Measurements from ENCODE around the gene ZDHHC11B.
"Not testable (repeated sequence)": the region's sequence is repeated elsewhere in the genome, so short reads cannot be mapped to it uniquely, and the experiment has no call there.

ZDHHC11B gene

GRCh38 chr5:727087-727486, 57.4 kb downstream of the ZDHHC11B start:
- H3K27ac ChIP-seq (ENCODE audit: low read depth, low read length); H3K4me1 ChIP-seq (ENCODE audit: control insufficient read depth in 5 of 5, insufficient read depth in 5 of 5, low read length in 5 of 5); H3K9me3 ChIP-seq (ENCODE audit: control insufficient read depth in 5 of 5, low read length in 5 of 5); H3K36me3 ChIP-seq (ENCODE audit: control insufficient read depth in 5 of 5, insufficient read depth in 5 of 5, low read length in 5 of 5); H3K9ac ChIP-seq (ENCODE audit: low read length in 5 of 5); H3K4me3 ChIP-seq (ENCODE audit: low read depth in 1 of 5, low read length in 5 of 5); H3K27me3 ChIP-seq (ENCODE audit: control insufficient read depth in 5 of 5, insufficient read depth in 4 of 5, low read length in 5 of 5): not testable (repeated sequence)

DNA sequence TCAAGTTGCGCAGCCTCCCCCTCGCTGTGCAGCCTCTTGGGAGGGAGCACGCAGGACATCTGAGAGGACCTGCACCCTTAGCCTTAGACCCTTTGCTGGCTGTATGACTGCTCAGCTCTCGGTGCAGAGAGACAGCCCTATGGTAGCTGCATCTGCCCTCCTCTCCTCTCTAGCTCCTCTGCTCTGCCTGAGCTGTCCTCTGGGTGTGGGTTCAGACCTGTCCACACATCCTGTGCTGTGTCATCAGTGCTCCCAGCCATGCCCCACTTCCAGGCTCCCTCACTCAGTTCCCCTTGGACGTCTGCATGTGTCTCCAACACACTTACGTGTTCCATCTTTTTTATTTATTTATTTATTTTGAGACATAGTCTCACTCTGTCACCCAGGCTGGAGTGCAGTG, 60.7 kb downstream of the ZDHHC11B start:
- H3K4me1 ChIP-seq (ENCODE audit: control insufficient read depth in 5 of 5, insufficient read depth in 5 of 5, low read length in 5 of 5); H3K27ac ChIP-seq (ENCODE audit: low read depth, low read length); H3K9ac ChIP-seq (ENCODE audit: low read length in 5 of 5); H3K36me3 ChIP-seq (ENCODE audit: control insufficient read depth in 5 of 5, insufficient read depth in 5 of 5, low read length in 5 of 5); H3K4me3 ChIP-seq (ENCODE audit: low read depth in 1 of 5, low read length in 5 of 5); H3K27me3 ChIP-seq (ENCODE audit: control insufficient read depth in 5 of 5, insufficient read depth in 4 of 5, low read length in 5 of 5); H3K9me3 ChIP-seq (ENCODE audit: control insufficient read depth in 5 of 5, low read length in 5 of 5): not testable (repeated sequence)

GRCh38 chr5:723309-723708, 61.2 kb downstream of the ZDHHC11B start:
- not testable (repeated sequence) for H3K27me3 ChIP-seq (ENCODE audit: control insufficient read depth in 5 of 5, insufficient read depth in 4 of 5, low read length in 5 of 5); H3K27ac ChIP-seq (ENCODE audit: low read depth, low read length); H3K9me3 ChIP-seq (ENCODE audit: control insufficient read depth in 5 of 5, low read length in 5 of 5); H3K9ac ChIP-seq (ENCODE audit: low read length in 5 of 5); H3K4me1 ChIP-seq (ENCODE audit: control insufficient read depth in 5 of 5, insufficient read depth in 5 of 5, low read length in 5 of 5); H3K4me3 ChIP-seq (ENCODE audit: low read depth in 1 of 5, low read length in 5 of 5); H3K36me3 ChIP-seq (ENCODE audit: control insufficient read depth in 5 of 5, insufficient read depth in 5 of 5, low read length in 5 of 5)

DNA sequence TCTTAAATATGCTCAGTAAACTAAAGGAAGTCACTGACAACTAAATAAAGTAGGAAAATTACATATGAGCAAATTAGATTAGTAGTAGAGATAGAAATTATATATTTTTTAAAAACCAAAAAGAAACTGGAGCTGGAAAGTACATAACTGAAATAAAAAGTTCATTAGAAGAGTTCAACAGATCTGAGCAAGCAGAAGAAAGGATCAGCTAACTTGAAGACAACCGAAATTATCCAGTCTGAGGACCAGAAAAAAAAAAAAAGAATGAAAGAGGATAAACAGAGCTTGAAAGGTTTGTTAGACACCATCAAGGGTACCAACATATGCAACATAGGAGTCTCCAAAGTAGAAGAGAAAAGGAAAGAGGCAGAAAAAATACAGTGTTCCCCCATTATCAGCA, 65.2 kb downstream of the ZDHHC11B start:
- not testable (repeated sequence) for H3K4me1 ChIP-seq (ENCODE audit: control insufficient read depth in 5 of 5, insufficient read depth in 5 of 5, low read length in 5 of 5); H3K9ac ChIP-seq (ENCODE audit: low read length in 5 of 5); H3K36me3 ChIP-seq (ENCODE audit: control insufficient read depth in 5 of 5, insufficient read depth in 5 of 5, low read length in 5 of 5); H3K9me3 ChIP-seq (ENCODE audit: control insufficient read depth in 5 of 5, low read length in 5 of 5); H3K27me3 ChIP-seq (ENCODE audit: control insufficient read depth in 5 of 5, insufficient read depth in 4 of 5, low read length in 5 of 5); H3K27ac ChIP-seq (ENCODE audit: low read depth, low read length); H3K4me3 ChIP-seq (ENCODE audit: low read depth in 1 of 5, low read length in 5 of 5)

GRCh38 chr5:717143-717542, 67.4 kb downstream of the ZDHHC11B start:
- Histone ChIP-seq H3K4me3 (ENCODE audit: low read depth in 1 of 5, low read length in 5 of 5) (no peak overlapping the region), H3K9me3 (ENCODE audit: control insufficient read depth in 5 of 5, low read length in 5 of 5) (peaks cover 0 to 7% (median 2%) of the 10 kb centered on the region in 5 donors), H3K27ac (ENCODE audit: low read depth, low read length) (no peak overlapping the region), H3K9ac (ENCODE audit: low read length in 5 of 5) (no peak overlapping the region), H3K4me1 (ENCODE audit: control insufficient read depth in 5 of 5, insufficient read depth in 5 of 5, low read length in 5 of 5) (peaks cover 0 to 7% (median 0%) of the 10 kb centered on the region in 5 donors), H3K27me3 (ENCODE audit: control insufficient read depth in 5 of 5, insufficient read depth in 4 of 5, low read length in 5 of 5) (no peaks in the 10 kb centered on the region), H3K36me3 (ENCODE audit: control insufficient read depth in 5 of 5, insufficient read depth in 5 of 5, low read length in 5 of 5) (no peaks in the 10 kb centered on the region)

DNA sequence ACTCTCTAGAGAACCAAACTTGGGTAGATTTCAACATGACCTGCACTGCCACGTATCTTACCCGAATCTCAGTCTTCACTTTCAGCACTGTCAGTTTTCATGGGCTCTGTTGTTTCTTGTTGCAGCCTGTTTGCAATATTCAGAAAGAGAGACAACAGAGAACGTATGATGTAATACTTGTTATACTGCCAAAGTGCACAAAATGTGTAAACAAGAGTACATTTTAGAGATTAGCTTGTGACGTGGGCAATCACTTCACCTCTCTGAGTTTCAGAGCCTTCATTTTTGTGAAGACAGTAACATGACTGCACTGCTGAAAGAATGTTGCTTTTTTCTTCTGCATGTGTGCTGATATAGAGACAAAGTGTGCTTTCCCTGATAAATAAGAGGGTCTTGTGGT, 67.8 kb downstream of the ZDHHC11B start:
- not testable (repeated sequence) for H3K9ac ChIP-seq (ENCODE audit: low read length in 5 of 5); H3K4me1 ChIP-seq (ENCODE audit: control insufficient read depth in 5 of 5, insufficient read depth in 5 of 5, low read length in 5 of 5); H3K27ac ChIP-seq (ENCODE audit: low read depth, low read length); H3K9me3 ChIP-seq (ENCODE audit: control insufficient read depth in 5 of 5, low read length in 5 of 5); H3K4me3 ChIP-seq (ENCODE audit: low read depth in 1 of 5, low read length in 5 of 5); H3K27me3 ChIP-seq (ENCODE audit: control insufficient read depth in 5 of 5, insufficient read depth in 4 of 5, low read length in 5 of 5); H3K36me3 ChIP-seq (ENCODE audit: control insufficient read depth in 5 of 5, insufficient read depth in 5 of 5, low read length in 5 of 5)

GRCh38 chr5:715636-716035, 68.9 kb downstream of the ZDHHC11B start:
- not testable (repeated sequence) for H3K27ac ChIP-seq (ENCODE audit: low read depth, low read length); H3K9ac ChIP-seq (ENCODE audit: low read length in 5 of 5)

GRCh38 chr5:714215-715118, 70.1 kb downstream of the ZDHHC11B start:
- H3K36me3 ChIP-seq (ENCODE audit: control insufficient read depth in 5 of 5, insufficient read depth in 5 of 5, low read length in 5 of 5); H3K27ac ChIP-seq (ENCODE audit: low read depth, low read length); H3K9me3 ChIP-seq (ENCODE audit: control insufficient read depth in 5 of 5, low read length in 5 of 5); H3K27me3 ChIP-seq (ENCODE audit: control insufficient read depth in 5 of 5, insufficient read depth in 4 of 5, low read length in 5 of 5); H3K9ac ChIP-seq (ENCODE audit: low read length in 5 of 5); H3K4me1 ChIP-seq (ENCODE audit: control insufficient read depth in 5 of 5, insufficient read depth in 5 of 5, low read length in 5 of 5); H3K4me3 ChIP-seq (ENCODE audit: low read depth in 1 of 5, low read length in 5 of 5): not testable (repeated sequence)

More at GRCh38 chr5:715636-716035, 68.9 kb downstream of the ZDHHC11B start:
- not testable (repeated sequence) for H3K27me3 ChIP-seq (ENCODE audit: control insufficient read depth in 5 of 5, insufficient read depth in 4 of 5, low read length in 5 of 5); H3K4me1 ChIP-seq (ENCODE audit: control insufficient read depth in 5 of 5, insufficient read depth in 5 of 5, low read length in 5 of 5); H3K9me3 ChIP-seq (ENCODE audit: control insufficient read depth in 5 of 5, low read length in 5 of 5); H3K4me3 ChIP-seq (ENCODE audit: low read depth in 1 of 5, low read length in 5 of 5); H3K36me3 ChIP-seq (ENCODE audit: control insufficient read depth in 5 of 5, insufficient read depth in 5 of 5, low read length in 5 of 5)

- not testable (repeated sequence) for H3K27me3 ChIP-seq (ENCODE audit: control insufficient read depth in 5 of 5, insufficient read depth in 4 of 5, low read length in 5 of 5); H3K9ac ChIP-seq (ENCODE audit: low read length in 5 of 5); H3K4me3 ChIP-seq (ENCODE audit: low read depth in 1 of 5, low read length in 5 of 5); H3K27ac ChIP-seq (ENCODE audit: low read depth, low read length); H3K36me3 ChIP-seq (ENCODE audit: control insufficient read depth in 5 of 5, insufficient read depth in 5 of 5, low read length in 5 of 5); H3K4me1 ChIP-seq (ENCODE audit: control insufficient read depth in 5 of 5, insufficient read depth in 5 of 5, low read length in 5 of 5); H3K9me3 ChIP-seq (ENCODE audit: control insufficient read depth in 5 of 5, low read length in 5 of 5)
Measured at GRCh38 chr5:713686-714085, 70.8 kb downstream of the ZDHHC11B start.

DNA sequence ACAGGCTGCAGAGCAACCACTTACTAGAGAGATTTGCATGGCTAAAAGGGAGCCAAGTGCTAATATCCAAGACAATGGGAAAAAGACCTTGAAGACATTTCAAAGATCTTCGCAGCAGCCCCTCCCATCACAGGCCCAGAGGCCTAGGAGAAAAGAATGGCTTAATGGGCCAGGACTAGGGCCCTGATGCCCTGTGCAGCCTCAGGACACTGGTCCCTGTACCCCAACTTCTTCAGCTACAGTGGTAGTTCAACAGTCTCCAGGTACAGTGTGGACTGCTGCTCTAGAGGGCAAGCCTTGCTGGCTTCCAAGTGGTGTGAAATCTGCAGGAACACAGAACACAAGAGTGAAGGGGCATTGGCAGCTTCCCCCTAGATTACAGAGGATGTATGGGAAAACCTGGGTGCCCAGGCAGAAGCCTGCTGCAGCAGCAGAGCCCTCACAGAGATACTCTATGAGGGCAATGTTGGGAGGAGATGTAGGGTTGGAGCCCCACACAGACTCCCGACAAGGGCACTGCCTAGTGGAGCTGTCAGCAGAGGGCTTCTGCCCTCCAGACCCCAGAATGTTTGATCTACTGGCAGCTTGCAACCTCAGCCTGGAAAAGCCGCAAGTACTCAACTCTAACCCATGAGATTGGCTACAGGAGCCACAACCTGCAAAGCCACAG, 75.5 kb downstream of the ZDHHC11B start:
- H3K27me3 ChIP-seq (ENCODE audit: control insufficient read depth in 5 of 5, insufficient read depth in 4 of 5, low read length in 5 of 5); H3K4me1 ChIP-seq (ENCODE audit: control insufficient read depth in 5 of 5, insufficient read depth in 5 of 5, low read length in 5 of 5); H3K9ac ChIP-seq (ENCODE audit: low read length in 5 of 5); H3K27ac ChIP-seq (ENCODE audit: low read depth, low read length); H3K9me3 ChIP-seq (ENCODE audit: control insufficient read depth in 5 of 5, low read length in 5 of 5); H3K36me3 ChIP-seq (ENCODE audit: control insufficient read depth in 5 of 5, insufficient read depth in 5 of 5, low read length in 5 of 5); H3K4me3 ChIP-seq (ENCODE audit: low read depth in 1 of 5, low read length in 5 of 5): not testable (repeated sequence)
